ENCODE results near the gene MIB1.

- no peak for TF ChIP-seq CTCF (IDR thresholded peaks at IDR 0.05)
- TF ChIP-seq POLR2A (IDR thresholded peaks at IDR 0.05), result no peak
Observed at GRCh38 chr18:21805771-21806366, 65.3 kb downstream of the MIB1 start.

Data from breast epithelium (tissue), 3 donors.